IPS-20b (cell line): ENCODE results near the gene PKMYT1.

Experiments used
- H3K27ac ChIP-seq: one replicate; pipeline ENCODE4 v1.5.1; 2013; ENCODE audit warnings: low read length
- H3K27me3 ChIP-seq: 2 replicates; pipeline ENCODE4 v1.6.1; 2013; ENCODE audit warnings: mild to moderate bottlenecking, low read length, inconsistent platforms; ENCODE audit not compliant: insufficient read depth
- H3K36me3 ChIP-seq: 2 replicates; pipeline ENCODE4 v1.6.1; 2013; ENCODE audit warnings: low read depth, mild to moderate bottlenecking, inconsistent platforms, low read length, moderate library complexity; ENCODE audit not compliant: insufficient read depth
- H3K4me1 ChIP-seq: 2 replicates; pipeline ENCODE4 v1.6.1; 2013; ENCODE audit warnings: mild to moderate bottlenecking, control low read depth, inconsistent platforms, low read length, moderate library complexity; ENCODE audit not compliant: insufficient read depth
- H3K4me3 ChIP-seq: 2 replicates; pipeline ENCODE4 v1.5.1; 2013; ENCODE audit warnings: mild to moderate bottlenecking, low read length, inconsistent platforms
- H3K9ac ChIP-seq: 2 replicates; pipeline ENCODE4 v1.6.1; 2013; ENCODE audit warnings: low read depth, mild to moderate bottlenecking, inconsistent platforms, low read length, moderate library complexity
- H3K9me3 ChIP-seq: 2 replicates; pipeline ENCODE4 v1.6.1; 2013; ENCODE audit warnings: mild to moderate bottlenecking, low read depth, low read length, inconsistent platforms; ENCODE audit not compliant: insufficient read depth

PKMYT1 gene

DNA sequence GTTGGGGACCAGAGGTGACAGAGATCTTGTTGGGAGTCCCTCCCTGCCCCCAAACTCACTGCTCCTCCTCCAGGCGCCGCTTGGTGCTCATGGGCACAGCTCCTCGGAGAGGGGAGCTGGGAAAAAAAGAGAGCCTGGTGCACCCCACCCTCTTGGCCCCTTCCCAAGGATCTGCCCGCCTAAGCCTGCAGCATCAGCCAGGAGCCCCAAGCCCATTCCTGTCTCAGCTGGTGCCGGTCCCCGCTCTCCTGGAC is 43.1 kb upstream of the PKMYT1 start:
- H3K4me1 ChIP-seq = peaks cover 13% of the 10 kb centered on the region
- peaks cover 33% of the 10 kb centered on the region for H3K36me3 ChIP-seq
- peak overlapping the region; percentile 92 for H3K4me3 ChIP-seq
- H3K27ac ChIP-seq = peak overlapping the region; percentile 93
- no peaks in the 10 kb centered on the region for H3K9me3 ChIP-seq
- H3K9ac ChIP-seq = peak overlapping the region; percentile 97; the same call in 1 of the 2 replicates
- H3K27me3 ChIP-seq = peaks cover under 1% of the 10 kb centered on the region; the same call in 1 of the 2 replicates

DNA sequence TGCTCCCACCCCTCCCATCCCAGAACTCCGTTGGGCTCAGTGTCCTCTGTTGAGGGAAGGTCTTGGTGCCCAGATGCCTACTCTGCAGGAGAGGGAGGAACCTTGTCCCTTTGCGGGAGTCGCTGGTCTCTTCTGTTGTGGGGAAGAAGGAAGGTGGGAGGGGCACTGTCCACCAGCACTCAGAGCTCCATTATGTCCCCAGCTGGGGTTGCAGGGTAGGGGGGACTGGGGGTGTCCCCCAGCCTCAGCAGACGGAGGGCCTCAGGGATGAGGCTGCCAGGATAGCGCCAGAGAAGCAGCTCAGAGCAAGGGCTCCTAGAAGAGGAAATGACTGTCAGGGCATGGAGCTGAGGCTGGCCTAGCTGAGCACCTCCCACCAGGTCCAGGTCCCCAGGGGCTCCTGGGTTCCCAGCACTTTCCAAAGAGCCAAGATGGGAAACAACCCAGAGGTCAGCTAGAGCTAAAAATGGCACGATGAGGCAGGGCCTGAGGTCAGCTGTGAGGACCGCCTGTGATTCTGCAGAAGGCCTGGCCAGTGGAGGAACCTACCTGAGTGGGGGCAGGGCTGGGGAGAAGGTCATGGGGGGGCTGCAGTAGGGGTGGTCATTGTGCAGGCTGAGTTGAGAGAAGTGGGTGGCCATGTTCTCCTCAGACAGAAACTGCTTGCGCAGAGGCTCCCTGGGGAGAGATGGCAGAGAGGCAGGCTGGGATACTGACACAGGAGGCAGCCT is 42.6 kb upstream of the PKMYT1 start:
- H3K36me3 ChIP-seq = peaks cover 33% of the 10 kb centered on the region
- no peaks in the 10 kb centered on the region for H3K9me3 ChIP-seq
- peak overlapping the region; percentile 92 for H3K4me3 ChIP-seq
- peak overlapping the region; percentile 97; the same call in 1 of the 2 replicates for H3K9ac ChIP-seq
- H3K27ac ChIP-seq = peak overlapping the region; percentile 93
- peaks cover 13% of the 10 kb centered on the region for H3K4me1 ChIP-seq
- H3K27me3 ChIP-seq = no peaks in the 10 kb centered on the region; the same call in 1 of the 2 replicates

DNA sequence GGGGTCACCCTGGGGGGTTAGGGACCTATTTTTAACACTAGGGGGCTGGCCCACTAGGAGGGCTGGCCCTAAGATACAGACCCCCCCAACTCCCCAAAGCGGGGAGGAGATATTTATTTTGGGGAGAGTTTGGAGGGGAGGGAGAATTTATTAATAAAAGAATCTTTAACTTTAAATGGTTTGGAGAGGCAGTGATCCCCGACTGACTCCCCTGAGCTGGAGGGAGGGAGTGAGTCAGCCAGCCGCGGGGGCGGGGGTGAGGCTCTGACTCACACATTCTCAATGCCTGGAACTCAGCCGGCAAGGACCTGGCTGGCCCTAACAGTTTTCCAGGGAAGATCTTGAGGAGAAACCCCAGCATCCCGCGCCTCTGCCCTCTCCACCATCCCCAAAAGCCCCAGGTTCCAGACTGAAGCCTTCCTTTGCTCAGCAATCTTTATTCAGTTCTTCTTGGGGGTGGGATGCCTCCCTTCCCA is 42.0 kb upstream of the PKMYT1 start:
- peaks cover 31% of the 10 kb centered on the region for H3K36me3 ChIP-seq
- H3K27ac ChIP-seq = peak overlapping the region; percentile 93
- H3K9ac ChIP-seq = peak overlapping the region; percentile 97; the same call in 1 of the 2 replicates
- H3K27me3 ChIP-seq = peaks cover 2% of the 10 kb centered on the region; the same call in 1 of the 2 replicates
- H3K4me1 ChIP-seq = peaks cover 13% of the 10 kb centered on the region
- peak overlapping the region; percentile 92 for H3K4me3 ChIP-seq
- H3K9me3 ChIP-seq = no peaks in the 10 kb centered on the region

DNA sequence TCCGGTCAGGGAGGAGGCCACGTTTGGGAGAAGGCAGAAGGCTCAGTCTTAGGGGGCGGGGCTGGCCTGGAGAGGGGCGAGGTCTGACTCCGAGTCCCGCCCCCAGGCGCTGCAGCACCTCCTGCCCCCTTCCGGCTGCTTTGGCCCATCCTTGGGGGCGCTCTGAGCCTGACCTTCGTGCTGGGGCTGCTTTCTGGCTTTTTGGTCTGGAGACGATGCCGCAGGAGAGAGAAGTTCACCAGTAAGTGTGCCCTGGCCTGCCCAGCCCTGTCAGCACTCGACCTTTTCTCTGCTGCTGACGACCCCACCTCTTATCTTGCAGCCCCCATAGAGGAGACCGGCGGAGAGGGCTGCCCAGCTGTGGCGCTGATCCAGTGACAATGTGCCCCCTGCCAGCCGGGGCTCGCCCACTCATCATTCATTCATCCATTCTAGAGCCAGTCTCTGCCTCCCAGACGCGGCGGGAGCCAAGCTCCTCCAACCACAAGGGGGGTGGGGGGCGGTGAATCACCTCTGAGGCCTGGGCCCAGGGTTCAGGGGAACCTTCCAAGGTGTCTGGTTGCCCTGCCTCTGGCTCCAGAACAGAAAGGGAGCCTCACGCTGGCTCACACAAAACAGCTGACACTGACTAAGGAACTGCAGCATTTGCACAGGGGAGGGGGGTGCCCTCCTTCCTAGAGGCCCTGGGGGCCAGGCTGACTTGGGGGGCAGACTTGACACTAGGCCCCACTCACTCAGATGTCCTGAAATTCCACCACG is 41.4 kb upstream of the PKMYT1 start:
- no peaks in the 10 kb centered on the region for H3K9me3 ChIP-seq
- peak overlapping the region; percentile 40 for H3K27ac ChIP-seq
- peaks cover 13% of the 10 kb centered on the region for H3K4me1 ChIP-seq
- peaks cover 5% of the 10 kb centered on the region; the same call in 1 of the 2 replicates for H3K27me3 ChIP-seq
- peak overlapping the region; percentile 97; the same call in 1 of the 2 replicates for H3K9ac ChIP-seq
- peak overlapping the region; percentile 92 for H3K4me3 ChIP-seq
- H3K36me3 ChIP-seq = peaks cover 25% of the 10 kb centered on the region

DNA sequence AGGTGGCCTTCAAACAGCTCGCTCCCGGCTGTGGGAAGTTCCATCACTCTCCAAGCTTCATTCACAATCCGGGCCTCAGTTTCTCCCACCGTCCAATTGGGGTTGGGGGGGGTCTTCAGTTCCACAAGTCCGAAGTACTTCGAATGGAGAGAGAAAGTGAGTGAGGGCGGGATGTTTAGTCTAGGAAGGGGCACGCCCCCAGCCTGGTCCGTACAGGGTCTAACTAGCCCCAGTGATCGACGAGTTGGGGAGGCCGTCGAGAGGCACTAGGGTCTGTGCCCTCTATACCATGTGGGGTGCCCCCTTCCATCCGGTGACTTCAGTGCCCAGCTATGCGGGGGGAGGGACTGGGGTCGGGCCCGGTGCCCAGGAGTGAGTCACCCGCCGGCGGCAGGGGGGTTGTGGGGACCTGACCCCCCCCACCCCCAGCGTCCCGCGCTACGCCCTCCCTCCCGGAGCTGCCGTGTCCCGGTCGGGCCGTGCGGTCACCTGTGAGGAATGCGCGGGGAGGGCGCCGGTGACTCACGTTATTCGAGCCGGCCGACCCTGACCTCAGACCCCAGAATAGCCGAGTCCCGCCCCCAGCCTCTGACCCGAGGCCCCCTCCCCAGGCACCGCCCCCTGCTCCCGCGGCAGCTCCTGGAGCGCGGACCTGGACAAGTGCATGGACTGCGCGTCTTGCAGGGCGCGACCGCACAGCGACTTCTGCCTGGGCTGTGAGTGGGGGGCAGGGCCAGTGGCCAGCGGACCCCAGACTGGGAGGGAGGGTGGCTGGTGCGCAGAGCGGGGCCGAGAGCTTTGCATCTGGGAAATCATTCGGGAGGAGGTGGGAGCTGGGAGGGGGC is 40.6 kb upstream of the PKMYT1 start:
- H3K27ac ChIP-seq = peak overlapping the region; percentile 40
- peak overlapping the region; percentile 92 for H3K4me3 ChIP-seq
- peaks cover 5% of the 10 kb centered on the region; the same call in 1 of the 2 replicates for H3K27me3 ChIP-seq
- no peaks in the 10 kb centered on the region for H3K9me3 ChIP-seq
- peaks cover 18% of the 10 kb centered on the region for H3K4me1 ChIP-seq
- peaks cover 23% of the 10 kb centered on the region for H3K36me3 ChIP-seq
- peak overlapping the region; percentile 97 for H3K9ac ChIP-seq

DNA sequence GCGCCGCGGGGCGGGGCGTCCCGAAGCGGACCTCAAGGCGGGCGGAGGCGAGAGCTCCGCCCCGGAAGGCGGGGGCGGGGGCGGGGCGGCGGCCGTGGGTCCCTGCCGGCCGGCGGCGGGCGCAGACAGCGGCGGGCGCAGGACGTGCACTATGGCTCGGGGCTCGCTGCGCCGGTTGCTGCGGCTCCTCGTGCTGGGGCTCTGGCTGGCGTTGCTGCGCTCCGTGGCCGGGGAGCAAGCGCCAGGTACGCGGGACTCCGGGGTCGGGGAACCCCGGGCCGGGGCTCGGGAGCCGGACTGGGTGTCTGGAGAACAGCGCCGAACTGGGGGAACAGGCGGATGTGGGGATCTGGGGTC is 40.0 kb upstream of the PKMYT1 start, which contains the start of gene TNFRSF12A:
TSS of gene TNFRSF12A (plus strand) at position 122 of the 357 bp plus-strand sequence. CDS start at position 152, 30 bp downstream.
- peak within 1 kb of the TSS; percentile 97 for H3K9ac ChIP-seq
- H3K27ac ChIP-seq = peak within 1 kb of the TSS; percentile 40
- H3K9me3 ChIP-seq = no peaks in the 10 kb centered on the region
- H3K4me1 ChIP-seq = peaks cover 20% of the 10 kb centered on the region
- H3K27me3 ChIP-seq = peaks cover 5% of the 10 kb centered on the region; the same call in 1 of the 2 replicates
- H3K36me3 ChIP-seq = peaks cover 23% of the 10 kb centered on the region; the same call in 1 of the 2 replicates
- peak within 1 kb of the TSS; percentile 92 for H3K4me3 ChIP-seq

DNA sequence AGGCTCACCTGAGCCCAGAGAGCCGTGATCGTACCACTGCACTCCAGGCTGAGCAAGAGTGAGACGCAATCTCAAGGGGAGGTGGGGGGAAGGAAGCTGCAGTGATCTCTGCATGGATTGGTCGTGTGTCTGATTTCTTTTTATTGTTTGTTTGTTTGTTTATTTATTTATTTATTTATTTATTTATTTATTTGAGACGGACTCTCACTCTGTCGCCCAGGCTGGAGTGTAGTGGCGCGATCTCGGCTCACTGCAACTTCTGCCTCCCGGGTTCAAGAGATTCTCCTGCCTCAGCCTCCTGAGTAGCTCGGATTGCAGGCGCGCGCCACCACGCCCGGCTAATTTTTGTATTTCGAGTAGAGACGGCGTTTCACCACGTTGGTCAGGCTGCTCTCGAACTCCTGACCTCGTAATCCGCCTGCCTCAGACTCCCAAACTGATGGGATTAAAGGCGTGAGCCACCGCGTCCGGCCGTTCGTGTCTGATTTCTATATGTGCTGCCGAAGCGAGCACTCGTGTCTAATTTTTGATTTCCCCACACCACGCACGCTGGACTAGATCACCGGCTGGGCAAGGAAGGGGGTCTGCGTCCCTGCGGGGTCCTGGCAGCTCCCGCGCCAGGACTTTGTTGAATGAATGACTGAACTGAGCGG is 39.5 kb upstream of the PKMYT1 start:
- peaks cover 5% of the 10 kb centered on the region; the same call in 1 of the 2 replicates for H3K27me3 ChIP-seq
- no peak overlapping the region for H3K27ac ChIP-seq
- H3K9me3 ChIP-seq = no peaks in the 10 kb centered on the region
- no peak overlapping the region for H3K9ac ChIP-seq
- H3K36me3 ChIP-seq = peaks cover 28% of the 10 kb centered on the region
- H3K4me1 ChIP-seq = peaks cover 23% of the 10 kb centered on the region
- H3K4me3 ChIP-seq = peak overlapping the region; percentile 65

DNA sequence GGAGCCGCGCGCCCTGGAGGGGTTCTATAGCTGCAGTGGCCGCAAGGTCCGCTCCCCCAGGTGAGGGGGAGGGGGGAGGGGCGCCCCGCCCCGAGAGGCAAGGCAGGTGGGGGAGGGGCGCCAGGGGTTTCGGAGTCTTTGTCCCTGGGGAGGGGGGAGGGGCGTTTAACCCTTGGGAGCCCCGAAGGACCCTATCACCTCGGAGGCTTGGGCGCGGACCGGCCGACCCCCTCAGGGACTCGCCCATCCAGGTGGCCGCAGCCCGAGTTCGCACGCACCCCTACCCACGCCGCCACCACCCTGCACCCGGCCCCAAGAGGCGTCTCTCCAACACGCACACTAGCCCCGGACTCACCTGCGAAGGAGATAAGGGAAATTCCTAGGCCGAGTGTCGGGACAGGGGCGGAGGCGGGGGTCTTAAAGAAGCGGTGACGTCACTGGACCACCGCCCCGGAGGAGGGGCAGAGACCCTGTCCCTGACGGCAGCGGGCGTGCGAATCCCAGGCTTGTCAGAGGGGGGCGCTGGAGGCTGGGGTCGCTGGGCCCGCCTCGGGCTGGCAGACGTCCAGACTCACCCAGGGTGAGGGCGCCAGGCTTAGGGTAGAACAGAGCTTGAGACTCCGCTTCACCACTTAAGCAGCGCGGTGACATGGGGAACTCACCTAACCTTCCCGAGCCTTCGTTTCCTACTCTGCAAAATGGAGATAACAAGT is 37.7 kb upstream of the PKMYT1 start, which contains the start of gene CLDN6:
TSS of gene CLDN6 (minus strand) at position 390 of the 713 bp plus-strand sequence. CDS start 2,162 bp downstream, outside the sequence.
- peaks cover 29% of the 10 kb centered on the region for H3K4me1 ChIP-seq
- peaks cover 33% of the 10 kb centered on the region for H3K36me3 ChIP-seq
- H3K9me3 ChIP-seq = no peaks in the 10 kb centered on the region
- peak within 1 kb of the TSS; percentile 97 for H3K9ac ChIP-seq
- H3K27ac ChIP-seq = peak within 1 kb of the TSS; percentile 79
- peak within 1 kb of the TSS; percentile 98 for H3K4me3 ChIP-seq
- peaks cover 16% of the 10 kb centered on the region for H3K27me3 ChIP-seq

DNA sequence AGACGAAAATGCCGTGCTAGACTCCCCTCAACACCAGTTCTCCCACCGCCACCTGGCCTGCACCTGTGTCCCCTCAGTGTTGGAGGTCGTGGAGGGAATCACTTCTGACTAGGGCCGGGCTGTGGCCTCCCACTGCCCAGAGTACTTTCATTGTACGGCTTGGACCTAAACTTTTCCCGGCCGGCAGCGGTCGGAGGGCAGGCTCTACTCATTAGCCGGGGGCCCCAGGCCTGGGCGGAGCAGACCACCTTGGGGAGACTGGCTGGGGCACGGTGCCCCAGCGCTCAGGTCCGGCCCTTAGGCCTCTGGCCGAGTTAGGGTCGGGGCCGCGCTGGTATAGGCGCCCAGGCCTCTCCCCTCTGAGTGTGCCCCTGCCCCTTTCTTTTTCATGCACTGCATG is 37.1 kb upstream of the PKMYT1 start:
- peak overlapping the region; percentile 97 for H3K9ac ChIP-seq
- H3K27me3 ChIP-seq = peaks cover 22% of the 10 kb centered on the region
- peak overlapping the region; percentile 98 for H3K4me3 ChIP-seq
- H3K9me3 ChIP-seq = no peaks in the 10 kb centered on the region
- peaks cover 24% of the 10 kb centered on the region for H3K4me1 ChIP-seq
- H3K27ac ChIP-seq = peak overlapping the region; percentile 79
- peaks cover 28% of the 10 kb centered on the region for H3K36me3 ChIP-seq

DNA sequence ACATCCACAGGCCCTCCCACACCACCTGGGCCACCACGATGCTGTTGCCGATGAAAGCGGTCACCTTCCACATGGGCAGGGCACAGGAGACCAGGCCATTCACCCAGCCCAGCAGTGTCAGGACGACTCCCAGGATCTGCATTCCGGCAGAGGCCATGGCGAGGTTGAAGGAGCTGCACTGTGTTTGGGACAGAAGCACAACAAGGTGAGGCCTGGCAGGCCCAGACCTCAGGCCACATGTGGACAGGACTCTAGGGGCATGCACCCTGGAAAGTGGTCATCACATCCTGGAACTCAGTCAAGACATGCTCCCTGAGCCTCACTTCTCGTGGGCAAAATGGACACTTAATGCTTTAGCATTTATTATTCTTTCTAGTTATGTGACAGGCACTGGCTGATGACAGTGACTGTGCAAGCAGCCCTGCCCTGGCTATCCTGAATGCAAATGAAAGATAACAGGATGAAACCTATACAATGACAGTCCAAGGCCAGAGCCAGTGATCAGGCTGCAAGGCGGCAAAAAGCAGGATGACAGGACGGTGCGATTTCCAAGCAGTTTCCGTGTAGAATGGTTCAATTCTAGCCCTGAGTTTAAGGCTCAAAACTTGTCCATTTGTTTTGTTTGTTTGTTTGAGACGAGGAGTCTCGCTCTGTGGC is 35.7 kb upstream of the PKMYT1 start:
- Histone ChIP-seq H3K27me3 (peaks cover 32% of the 10 kb centered on the region), H3K4me1 (peaks cover 23% of the 10 kb centered on the region), H3K9me3 (no peaks in the 10 kb centered on the region), H3K27ac (no peak overlapping the region), H3K4me3 (peak overlapping the region; percentile 43), H3K36me3 (peaks cover 22% of the 10 kb centered on the region), H3K9ac (no peak overlapping the region)
